Jurkat, Clone E6-1 (cell line): ENCODE measurements around the gene POMT1.

Experiments used
- DNase-seq: peaks from one replicate; pipeline ENCODE4 v3.0.0-alpha.2; 2011; ENCODE audit warnings: low read depth, low spot score
- H3K4me3 ChIP-seq: 2 replicates; pipeline ENCODE4 v1.5.1; 2011; ENCODE audit warnings: mild to moderate bottlenecking, low read length, control low read depth, moderate library complexity

Gene POMT1

GRCh38 chr9:131475111-131475955, 27.4 kb upstream of the POMT1 start:
- no peak overlapping the region for H3K4me3 ChIP-seq
- DNase-seq, result no peak

GRCh38 chr9:131475956-131476776, 26.6 kb upstream of the POMT1 start:
- DNase-seq, result no peak
- no peak overlapping the region for H3K4me3 ChIP-seq

DNA sequence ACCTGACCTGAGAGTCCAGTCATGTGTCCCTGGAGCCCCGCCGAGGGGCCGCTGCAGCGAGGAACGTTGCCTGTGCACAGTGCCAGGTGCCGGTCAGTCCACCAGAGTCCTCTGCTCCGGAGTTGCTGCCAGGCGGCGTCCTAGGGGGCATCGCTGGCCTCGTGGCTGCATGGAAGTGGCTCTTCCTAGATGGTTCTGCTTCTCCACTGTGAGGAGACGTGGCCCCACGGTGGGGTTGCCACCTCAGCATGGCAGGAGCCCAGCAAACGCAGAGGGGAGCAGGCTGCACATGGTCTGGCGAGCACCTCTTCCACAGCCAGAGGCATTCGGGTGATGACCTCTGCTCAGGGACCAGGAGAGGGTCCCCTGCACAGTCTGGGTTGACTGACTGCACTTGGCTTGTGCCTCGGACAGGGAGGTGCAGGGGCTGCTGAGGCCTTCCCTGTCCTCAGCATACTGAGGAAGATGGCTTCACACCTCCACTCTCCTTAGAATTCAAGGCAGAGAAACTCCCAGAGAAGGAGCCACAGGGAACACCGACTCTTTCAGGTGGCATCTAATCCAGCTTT, 25.9 kb upstream of the POMT1 start:
- no peak overlapping the region for H3K4me3 ChIP-seq
- DNase-seq, result no peak

- no peak for DNase-seq
Measured at GRCh38 chr9:131477367-131477766, 25.4 kb upstream of the POMT1 start.

DNA sequence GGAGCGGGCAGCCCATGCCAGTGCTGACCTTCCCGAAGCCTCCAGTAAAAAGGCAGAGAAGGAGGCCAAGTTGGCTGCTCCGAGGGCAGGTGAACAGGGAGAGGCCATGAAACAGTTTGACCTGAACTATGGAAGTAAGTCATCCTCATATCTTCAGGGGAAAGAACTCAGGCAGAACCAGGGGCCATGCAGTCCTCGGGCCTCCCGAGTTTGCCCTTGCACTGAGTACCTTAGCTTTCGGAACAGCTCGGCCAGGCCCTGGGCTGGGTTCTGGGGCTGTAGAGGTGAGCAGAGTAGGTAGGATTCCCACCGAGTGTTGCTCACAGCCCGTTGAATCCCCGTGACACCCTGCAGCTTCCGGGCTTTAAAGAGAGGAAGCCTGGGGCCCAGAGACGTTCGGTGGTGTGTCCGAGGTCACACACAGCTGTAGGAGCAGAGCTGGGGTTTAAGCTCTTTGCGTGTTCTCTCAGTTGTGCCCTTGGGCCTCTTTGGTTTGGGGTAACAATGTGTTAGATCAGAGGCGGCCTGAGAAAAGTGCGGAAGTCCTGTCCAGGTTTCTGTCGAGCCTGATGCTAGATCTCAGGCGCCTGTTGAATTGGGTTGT, 24.8 kb upstream of the POMT1 start:
- DNase-seq, result no peak
- no peak overlapping the region for H3K4me3 ChIP-seq

More at GRCh38 chr9:131477367-131477766, 25.4 kb upstream of the POMT1 start:
- H3K4me3 ChIP-seq, result no peak overlapping the region

DNA sequence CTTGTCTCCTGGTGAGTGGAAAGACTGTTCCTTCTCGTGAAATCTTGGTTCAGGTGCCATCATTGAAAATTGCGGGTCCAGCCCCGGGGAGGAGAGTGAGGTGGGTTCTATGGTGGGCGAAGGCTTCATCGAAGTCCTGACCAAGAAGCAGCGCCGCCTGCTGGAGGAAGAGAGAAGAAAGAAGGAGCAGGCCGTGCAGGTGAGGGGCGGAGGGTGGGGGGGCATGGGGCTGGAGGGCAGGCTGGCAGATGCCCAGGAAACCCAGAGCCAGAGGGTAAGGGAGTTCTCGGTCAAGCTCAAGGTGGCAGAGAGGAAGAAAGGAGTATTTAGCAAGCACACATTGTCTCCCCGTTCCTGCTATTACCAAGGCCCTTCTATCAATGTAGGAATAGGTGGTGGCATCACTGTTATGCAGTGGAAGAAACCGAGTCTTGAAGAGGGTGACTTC, 24.3 kb upstream of the POMT1 start:
- H3K4me3 ChIP-seq, result no peak overlapping the region
- DNase-seq, result peak; percentile 41

GRCh38 chr9:131478911-131479310, 23.8 kb upstream of the POMT1 start:
- no peak for DNase-seq
- H3K4me3 ChIP-seq, result no peak overlapping the region

GRCh38 chr9:131480258-131480657, 22.5 kb upstream of the POMT1 start:
- no peak for DNase-seq
- H3K4me3 ChIP-seq, result no peak overlapping the region

- no peak overlapping the region for H3K4me3 ChIP-seq
- DNase-seq, result no peak
Measured at GRCh38 chr9:131481441-131482342, 21.0 kb upstream of the POMT1 start.

DNA sequence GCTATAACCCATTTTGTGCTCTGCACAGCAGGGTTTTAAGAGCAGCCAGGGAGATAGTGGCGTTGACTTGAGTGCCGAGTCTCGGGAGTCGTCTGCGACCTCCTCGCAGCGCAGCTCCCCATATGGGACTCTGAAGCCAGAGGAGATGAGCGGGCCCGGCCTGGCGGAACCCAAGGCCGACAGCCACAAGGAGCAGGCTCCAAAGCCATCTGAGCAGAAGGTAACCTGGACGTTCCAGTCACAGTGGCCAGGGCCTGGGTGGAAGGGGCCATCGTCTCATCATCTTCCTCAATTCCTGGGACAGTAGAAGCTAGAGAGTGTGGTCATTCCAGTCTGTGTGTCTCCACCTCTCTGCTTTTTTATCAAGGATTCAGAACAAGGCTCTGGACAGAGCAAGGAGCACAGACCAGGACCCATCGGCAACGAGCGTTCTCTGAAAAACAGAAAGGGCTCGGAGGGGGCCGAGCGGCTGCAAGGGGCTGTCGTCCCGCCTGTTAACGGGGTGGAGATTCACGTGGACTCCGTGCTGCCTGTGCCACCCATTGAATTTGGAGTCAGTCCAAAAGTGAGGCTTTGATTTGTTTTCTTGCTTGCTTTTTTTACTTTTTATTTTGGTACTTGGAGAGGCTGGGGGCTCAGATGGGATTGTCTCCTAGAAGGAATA, 20.2 kb upstream of the POMT1 start:
- H3K4me3 ChIP-seq, result no peak overlapping the region
- no peak for DNase-seq

DNA sequence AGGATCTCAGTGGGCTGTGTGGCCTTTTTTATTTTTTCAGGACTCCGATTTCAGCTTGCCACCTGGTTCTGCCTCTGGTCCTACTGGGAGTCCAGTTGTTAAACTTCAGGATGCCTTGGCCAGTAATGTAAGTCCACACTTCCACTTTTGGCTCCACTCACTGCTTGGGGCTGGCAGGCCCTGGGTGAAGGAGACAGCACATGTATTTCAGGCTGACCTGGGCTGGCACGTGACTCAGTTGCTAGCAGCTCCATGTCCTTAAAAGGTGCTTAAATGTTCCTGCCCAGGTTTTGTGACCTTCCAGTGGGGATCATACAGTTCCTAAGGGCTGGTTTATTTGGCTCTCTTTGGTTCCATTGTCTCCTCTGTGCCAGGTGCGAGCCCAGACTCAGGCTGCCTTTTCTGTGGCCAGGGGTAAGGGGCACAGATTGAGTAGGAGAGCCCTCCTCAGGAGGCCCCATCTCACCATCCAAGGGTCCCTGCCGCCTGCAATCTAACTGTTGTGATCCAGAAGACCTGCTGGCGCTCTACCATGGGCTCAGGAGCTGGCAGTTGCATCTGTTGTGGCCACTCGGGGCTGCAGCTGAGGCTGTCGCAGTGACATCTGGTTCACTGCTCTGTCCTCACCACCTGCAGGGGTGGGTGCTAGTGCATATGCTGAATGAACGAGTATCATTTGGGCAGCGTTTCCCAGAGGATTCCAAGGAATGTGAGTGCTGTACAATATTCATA, 19.2 kb upstream of the POMT1 start:
- DNase-seq, result no peak
- no peak overlapping the region for H3K4me3 ChIP-seq

GRCh38 chr9:131484051-131484445, 18.7 kb upstream of the POMT1 start:
- H3K4me3 ChIP-seq, result no peak overlapping the region
- no peak for DNase-seq

DNA sequence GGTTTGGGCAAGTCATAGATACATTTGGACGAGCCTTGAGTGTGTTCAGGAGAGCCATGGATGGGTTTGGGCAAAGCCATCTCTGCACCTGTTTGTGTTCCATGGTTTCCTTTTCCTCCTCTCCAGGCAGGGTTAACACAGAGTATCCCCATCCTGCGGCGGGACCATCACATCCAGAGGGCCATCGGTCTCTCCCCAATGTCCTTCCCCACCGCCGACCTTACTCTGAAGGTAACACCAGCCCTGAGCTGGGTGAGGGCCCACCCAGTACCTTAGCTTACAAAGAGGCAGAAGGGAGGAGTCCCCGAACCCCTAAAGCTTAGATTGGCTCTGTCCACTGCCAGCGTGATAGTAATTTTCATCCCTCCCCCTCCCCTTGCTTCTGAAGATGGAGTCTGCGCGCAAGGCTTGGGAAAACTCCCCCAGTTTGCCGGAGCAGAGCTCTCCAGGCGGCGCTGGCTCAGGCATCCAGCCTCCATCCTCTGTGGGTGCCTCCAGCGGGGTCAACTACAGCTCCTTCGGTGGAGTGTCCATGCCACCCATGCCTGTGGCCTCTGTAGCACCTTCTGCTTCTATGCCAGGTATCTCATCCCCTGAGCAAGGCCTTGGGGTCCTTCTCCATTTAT, 18.0 kb upstream of the POMT1 start:
- H3K4me3 ChIP-seq, result no peak overlapping the region
- DNase-seq, result no peak

GRCh38 chr9:131485206-131485605, 17.5 kb upstream of the POMT1 start:
- DNase-seq, result no peak
- H3K4me3 ChIP-seq, result no peak overlapping the region

- H3K4me3 ChIP-seq, result no peak overlapping the region
- DNase-seq, result no peak
Measured at GRCh38 chr9:131485728-131486422, 16.8 kb upstream of the POMT1 start.

- DNase-seq, result no peak
- no peak overlapping the region for H3K4me3 ChIP-seq
Measured at GRCh38 chr9:131487001-131487400, 15.7 kb upstream of the POMT1 start.
